Measurements from ENCODE around the gene TCEANC2.

DNA sequence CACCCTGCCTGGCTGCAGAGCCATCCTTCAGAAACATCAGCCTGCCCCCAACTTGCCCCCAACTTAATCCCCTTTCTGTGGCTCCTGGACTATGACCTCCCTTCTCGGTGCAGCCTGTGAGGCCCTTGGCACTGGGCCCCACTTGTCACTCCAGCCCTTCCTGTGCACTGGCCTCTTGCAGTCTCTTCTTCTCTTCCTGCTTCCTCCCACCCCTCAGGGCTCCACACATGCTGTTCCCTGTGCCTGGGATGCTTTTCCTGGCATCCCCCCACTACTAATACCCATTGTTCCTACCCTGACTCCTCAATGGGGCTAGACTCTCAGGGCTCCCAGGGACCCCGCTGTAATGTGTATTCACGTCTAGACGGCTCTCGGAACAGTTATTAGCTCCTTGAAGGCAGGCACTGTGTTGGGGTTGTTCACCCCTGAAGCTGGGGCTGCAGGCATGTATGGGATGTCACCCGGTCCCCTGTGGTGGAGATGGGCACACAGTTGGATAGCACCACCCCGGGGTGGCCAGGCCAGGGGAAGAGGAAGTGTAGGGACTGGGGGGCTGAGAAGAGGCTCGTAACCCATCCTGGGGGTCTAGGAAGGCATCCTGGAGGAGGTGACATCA, 39.9 kb upstream of the TCEANC2 start:
- TF ChIP-seq RAD21 (conservative IDR thresholded peaks at IDR 0.05) (no peak), EP300 (conservative IDR thresholded peaks at IDR 0.05; ENCODE audit: poor library complexity, severe bottlenecking) (no peak), SMC3 (conservative IDR thresholded peaks at IDR 0.05; ENCODE audit: poor library complexity) (no peak), POLR2AphosphoS5 (IDR thresholded peaks at IDR 0.05) (no peak), EZH2 (IDR thresholded peaks at IDR 0.05; ENCODE audit: borderline replicate concordance, insufficient read depth, low read length, poor library complexity, severe bottlenecking) (no peak), MXI1 (conservative IDR thresholded peaks at IDR 0.05; ENCODE audit: poor library complexity, severe bottlenecking) (no peak)
- TF ChIP-seq, protein P1, sequence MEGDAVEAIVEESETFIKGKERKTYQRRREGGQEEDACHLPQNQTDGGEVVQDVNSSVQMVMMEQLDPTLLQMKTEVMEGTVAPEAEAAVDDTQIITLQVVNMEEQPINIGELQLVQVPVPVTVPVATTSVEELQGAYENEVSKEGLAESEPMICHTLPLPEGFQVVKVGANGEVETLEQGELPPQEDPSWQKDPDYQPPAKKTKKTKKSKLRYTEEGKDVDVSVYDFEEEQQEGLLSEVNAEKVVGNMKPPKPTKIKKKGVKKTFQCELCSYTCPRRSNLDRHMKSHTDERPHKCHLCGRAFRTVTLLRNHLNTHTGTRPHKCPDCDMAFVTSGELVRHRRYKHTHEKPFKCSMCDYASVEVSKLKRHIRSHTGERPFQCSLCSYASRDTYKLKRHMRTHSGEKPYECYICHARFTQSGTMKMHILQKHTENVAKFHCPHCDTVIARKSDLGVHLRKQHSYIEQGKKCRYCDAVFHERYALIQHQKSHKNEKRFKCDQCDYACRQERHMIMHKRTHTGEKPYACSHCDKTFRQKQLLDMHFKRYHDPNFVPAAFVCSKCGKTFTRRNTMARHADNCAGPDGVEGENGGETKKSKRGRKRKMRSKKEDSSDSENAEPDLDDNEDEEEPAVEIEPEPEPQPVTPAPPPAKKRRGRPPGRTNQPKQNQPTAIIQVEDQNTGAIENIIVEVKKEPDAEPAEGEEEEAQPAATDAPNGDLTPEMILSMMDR (IDR thresholded peaks at IDR 0.05; ENCODE audit: poor library complexity, severe bottlenecking) = no peak
- TF ChIP-seq, protein P2, sequence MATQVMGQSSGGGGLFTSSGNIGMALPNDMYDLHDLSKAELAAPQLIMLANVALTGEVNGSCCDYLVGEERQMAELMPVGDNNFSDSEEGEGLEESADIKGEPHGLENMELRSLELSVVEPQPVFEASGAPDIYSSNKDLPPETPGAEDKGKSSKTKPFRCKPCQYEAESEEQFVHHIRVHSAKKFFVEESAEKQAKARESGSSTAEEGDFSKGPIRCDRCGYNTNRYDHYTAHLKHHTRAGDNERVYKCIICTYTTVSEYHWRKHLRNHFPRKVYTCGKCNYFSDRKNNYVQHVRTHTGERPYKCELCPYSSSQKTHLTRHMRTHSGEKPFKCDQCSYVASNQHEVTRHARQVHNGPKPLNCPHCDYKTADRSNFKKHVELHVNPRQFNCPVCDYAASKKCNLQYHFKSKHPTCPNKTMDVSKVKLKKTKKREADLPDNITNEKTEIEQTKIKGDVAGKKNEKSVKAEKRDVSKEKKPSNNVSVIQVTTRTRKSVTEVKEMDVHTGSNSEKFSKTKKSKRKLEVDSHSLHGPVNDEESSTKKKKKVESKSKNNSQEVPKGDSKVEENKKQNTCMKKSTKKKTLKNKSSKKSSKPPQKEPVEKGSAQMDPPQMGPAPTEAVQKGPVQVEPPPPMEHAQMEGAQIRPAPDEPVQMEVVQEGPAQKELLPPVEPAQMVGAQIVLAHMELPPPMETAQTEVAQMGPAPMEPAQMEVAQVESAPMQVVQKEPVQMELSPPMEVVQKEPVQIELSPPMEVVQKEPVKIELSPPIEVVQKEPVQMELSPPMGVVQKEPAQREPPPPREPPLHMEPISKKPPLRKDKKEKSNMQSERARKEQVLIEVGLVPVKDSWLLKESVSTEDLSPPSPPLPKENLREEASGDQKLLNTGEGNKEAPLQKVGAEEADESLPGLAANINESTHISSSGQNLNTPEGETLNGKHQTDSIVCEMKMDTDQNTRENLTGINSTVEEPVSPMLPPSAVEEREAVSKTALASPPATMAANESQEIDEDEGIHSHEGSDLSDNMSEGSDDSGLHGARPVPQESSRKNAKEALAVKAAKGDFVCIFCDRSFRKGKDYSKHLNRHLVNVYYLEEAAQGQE (IDR thresholded peaks at IDR 0.05; ENCODE audit: borderline replicate concordance) = no peak
